ENCODE measurements around the gene TMEM42.

- TF ChIP-seq, protein P1, sequence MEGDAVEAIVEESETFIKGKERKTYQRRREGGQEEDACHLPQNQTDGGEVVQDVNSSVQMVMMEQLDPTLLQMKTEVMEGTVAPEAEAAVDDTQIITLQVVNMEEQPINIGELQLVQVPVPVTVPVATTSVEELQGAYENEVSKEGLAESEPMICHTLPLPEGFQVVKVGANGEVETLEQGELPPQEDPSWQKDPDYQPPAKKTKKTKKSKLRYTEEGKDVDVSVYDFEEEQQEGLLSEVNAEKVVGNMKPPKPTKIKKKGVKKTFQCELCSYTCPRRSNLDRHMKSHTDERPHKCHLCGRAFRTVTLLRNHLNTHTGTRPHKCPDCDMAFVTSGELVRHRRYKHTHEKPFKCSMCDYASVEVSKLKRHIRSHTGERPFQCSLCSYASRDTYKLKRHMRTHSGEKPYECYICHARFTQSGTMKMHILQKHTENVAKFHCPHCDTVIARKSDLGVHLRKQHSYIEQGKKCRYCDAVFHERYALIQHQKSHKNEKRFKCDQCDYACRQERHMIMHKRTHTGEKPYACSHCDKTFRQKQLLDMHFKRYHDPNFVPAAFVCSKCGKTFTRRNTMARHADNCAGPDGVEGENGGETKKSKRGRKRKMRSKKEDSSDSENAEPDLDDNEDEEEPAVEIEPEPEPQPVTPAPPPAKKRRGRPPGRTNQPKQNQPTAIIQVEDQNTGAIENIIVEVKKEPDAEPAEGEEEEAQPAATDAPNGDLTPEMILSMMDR (IDR thresholded peaks at IDR 0.05): no peak
- TF ChIP-seq, protein P2, sequence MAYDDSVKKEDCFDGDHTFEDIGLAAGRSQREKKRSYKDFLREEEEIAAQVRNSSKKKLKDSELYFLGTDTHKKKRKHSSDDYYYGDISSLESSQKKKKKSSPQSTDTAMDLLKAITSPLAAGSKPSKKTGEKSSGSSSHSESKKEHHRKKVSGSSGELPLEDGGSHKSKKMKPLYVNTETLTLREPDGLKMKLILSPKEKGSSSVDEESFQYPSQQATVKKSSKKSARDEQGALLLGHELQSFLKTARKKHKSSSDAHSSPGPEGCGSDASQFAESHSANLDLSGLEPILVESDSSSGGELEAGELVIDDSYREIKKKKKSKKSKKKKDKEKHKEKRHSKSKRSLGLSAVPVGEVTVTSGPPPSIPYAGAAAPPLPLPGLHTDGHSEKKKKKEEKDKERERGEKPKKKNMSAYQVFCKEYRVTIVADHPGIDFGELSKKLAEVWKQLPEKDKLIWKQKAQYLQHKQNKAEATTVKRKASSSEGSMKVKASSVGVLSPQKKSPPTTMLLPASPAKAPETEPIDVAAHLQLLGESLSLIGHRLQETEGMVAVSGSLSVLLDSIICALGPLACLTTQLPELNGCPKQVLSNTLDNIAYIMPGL (CRISPR knock-in tag; IDR thresholded peaks at IDR 0.05): no peak
These were observed 49.0 kb downstream of the TMEM42 start for GRCh38 chr3:44910693-44911092.
